Panc1 (cell line): ENCODE data around the gene CFAP45.

ENCODE experiments used
- CTCF ChIP-seq: fragments of 450-650 bp; IDR thresholded peaks from 2 replicates; pipeline ENCODE4 v1.5.1; 2017; ENCODE audit warnings: mild to moderate bottlenecking
- POLR2AphosphoS5 ChIP-seq: IDR thresholded peaks from 2 replicates; pipeline ENCODE4 v1.6.1; 2012; ENCODE audit warnings: mild to moderate bottlenecking, low read depth, low read length, moderate library complexity
- SIN3A ChIP-seq: IDR thresholded peaks from 2 replicates; pipeline ENCODE4 v1.6.1; 2012; ENCODE audit warnings: low read depth, mild to moderate bottlenecking, low read length, moderate library complexity, borderline replicate concordance; ENCODE audit not compliant: insufficient read depth
- TF ChIP-seq, protein P1 (sequence below), 2 experiments: IDR thresholded peaks; 2 replicates each; pipeline ENCODE4 v1.6.1; 2011 to 2012; ENCODE audit warnings: low read depth in 2 of 2, control low read depth in 1 of 2, low read length in 1 of 2, mild to moderate bottlenecking in 1 of 2, moderate library complexity in 1 of 2; ENCODE audit not compliant: insufficient read depth in 1 of 2

GRCh38 chr1:159924791-159925718 is 25.1 kb upstream of the CFAP45 start, which contains the start of gene TAGLN2:
- TF ChIP-seq CTCF (no peak), POLR2AphosphoS5 (peak; percentile 85), SIN3A (no peak)
- TF ChIP-seq, protein P1, sequence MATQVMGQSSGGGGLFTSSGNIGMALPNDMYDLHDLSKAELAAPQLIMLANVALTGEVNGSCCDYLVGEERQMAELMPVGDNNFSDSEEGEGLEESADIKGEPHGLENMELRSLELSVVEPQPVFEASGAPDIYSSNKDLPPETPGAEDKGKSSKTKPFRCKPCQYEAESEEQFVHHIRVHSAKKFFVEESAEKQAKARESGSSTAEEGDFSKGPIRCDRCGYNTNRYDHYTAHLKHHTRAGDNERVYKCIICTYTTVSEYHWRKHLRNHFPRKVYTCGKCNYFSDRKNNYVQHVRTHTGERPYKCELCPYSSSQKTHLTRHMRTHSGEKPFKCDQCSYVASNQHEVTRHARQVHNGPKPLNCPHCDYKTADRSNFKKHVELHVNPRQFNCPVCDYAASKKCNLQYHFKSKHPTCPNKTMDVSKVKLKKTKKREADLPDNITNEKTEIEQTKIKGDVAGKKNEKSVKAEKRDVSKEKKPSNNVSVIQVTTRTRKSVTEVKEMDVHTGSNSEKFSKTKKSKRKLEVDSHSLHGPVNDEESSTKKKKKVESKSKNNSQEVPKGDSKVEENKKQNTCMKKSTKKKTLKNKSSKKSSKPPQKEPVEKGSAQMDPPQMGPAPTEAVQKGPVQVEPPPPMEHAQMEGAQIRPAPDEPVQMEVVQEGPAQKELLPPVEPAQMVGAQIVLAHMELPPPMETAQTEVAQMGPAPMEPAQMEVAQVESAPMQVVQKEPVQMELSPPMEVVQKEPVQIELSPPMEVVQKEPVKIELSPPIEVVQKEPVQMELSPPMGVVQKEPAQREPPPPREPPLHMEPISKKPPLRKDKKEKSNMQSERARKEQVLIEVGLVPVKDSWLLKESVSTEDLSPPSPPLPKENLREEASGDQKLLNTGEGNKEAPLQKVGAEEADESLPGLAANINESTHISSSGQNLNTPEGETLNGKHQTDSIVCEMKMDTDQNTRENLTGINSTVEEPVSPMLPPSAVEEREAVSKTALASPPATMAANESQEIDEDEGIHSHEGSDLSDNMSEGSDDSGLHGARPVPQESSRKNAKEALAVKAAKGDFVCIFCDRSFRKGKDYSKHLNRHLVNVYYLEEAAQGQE (IDR thresholded peaks at IDR 0.05; ENCODE audit: insufficient read depth in 1 of 2, low read depth in 2 of 2, low read length in 1 of 2), result peak in 1 of 2 experiments; percentile 9; a peak in 1 of 4 replicates
